ENCODE results near the gene ODC1. TPM values are rescaled to one million over a fixed set of nuclear protein-coding genes. Genes with fewer than 3 reads are reported as not detected.
"Not testable (repeated sequence)": the region's sequence is repeated elsewhere in the genome, so short reads cannot be mapped to it uniquely, and the experiment has no call there.

The ODC1 gene
- polyA plus RNA-seq, 3 donors from 2014 or later, result 31.6 to 62.3 (median 59.0) TPM

GRCh38 chr2:10454505-10454904 is 6.4 kb upstream of the ODC1 start:
- no peaks in the 10 kb centered on the region for H3K9me3 Mint-ChIP-seq
- no peak for DNase-seq
- H3K4me3 Mint-ChIP-seq, result no peak overlapping the region
- H3K27ac Mint-ChIP-seq, result no peak overlapping the region
- peaks cover 0 to 3% (median 0%) of the 10 kb centered on the region in 3 donors for H3K36me3 Mint-ChIP-seq
- H3K4me1 Mint-ChIP-seq, result peaks cover 4 to 5% of the 10 kb centered on the region in 2 donors
- H3K27me3 Mint-ChIP-seq (ENCODE audit: low read depth in 3 of 3), result peaks cover 0 to 6% (median 4%) of the 10 kb centered on the region in 3 donors

- peaks cover 0 to 3% (median 0%) of the 10 kb centered on the region in 3 donors for H3K36me3 Mint-ChIP-seq
- no peaks in the 10 kb centered on the region for H3K9me3 Mint-ChIP-seq
- peaks cover 0 to 8% (median 6%) of the 10 kb centered on the region in 3 donors for H3K27me3 Mint-ChIP-seq (ENCODE audit: low read depth in 3 of 3)
- no peak overlapping the region for H3K27ac Mint-ChIP-seq
- DNase-seq, result no peak
- H3K4me3 Mint-ChIP-seq, result no peak overlapping the region
- H3K4me1 Mint-ChIP-seq, result peaks cover 9 to 10% of the 10 kb centered on the region in 2 donors
Observed at GRCh38 chr2:10453905-10454298, 5.8 kb upstream of the ODC1 start.

DNA sequence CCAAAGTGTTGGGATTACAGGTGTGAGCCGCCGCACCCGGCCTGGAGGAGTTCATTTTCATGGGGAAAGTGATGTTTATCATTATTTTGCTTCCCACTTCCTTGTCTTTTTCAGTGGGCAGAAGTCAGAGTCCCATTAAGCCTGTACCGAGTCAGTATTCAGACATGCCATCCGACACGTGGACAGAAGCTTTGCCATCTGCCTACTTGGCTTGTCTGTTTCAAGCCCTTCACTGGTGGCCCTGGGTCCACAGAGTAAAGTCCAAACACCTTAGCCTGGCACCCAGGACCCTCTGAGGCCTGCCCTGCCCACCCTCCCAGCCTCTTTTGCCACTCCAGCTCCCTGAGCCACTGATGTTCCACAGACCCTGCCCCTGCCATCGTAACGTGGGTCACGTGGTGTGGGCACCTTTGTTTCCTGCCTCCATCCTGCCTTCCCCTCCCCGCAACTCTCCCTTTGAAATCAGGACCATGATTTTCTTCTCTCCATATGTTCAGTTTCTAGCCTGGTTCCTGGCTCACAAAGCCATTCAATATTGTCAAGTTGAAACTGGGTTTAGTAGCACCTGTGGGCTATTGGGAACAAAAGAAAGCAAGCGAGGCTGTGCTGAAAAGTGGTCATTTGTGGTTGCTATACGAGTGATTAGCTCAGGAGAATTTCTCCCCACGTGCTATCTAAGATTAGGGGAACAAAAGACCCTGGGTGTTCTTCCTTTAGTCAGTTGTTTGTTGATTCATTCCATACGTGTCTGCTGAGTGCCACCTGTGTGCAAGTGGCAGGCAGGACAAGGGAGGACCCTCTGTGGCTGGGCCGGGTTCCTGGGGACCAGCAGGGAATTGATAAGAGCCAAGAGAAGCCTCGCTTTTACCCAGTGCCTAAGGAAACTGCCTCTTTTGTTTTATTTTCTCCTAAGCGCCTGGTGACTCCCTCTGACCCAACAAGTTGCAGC is 5.1 kb upstream of the ODC1 start:
- Mint-ChIP-seq H3K27me3 (ENCODE audit: low read depth in 3 of 3) (peaks cover under 1 to 11% (median 3%) of the 10 kb centered on the region in 3 donors), H3K9me3 (no peaks in the 10 kb centered on the region), H3K27ac (peak overlapping the region in 1 of 6 donors; percentile 24), H3K36me3 (peaks cover 0 to 3% (median 0%) of the 10 kb centered on the region in 3 donors), H3K4me3 (no peak overlapping the region), H3K4me1 (peaks cover 9 to 10% of the 10 kb centered on the region in 2 donors)
- no peak for DNase-seq

DNA sequence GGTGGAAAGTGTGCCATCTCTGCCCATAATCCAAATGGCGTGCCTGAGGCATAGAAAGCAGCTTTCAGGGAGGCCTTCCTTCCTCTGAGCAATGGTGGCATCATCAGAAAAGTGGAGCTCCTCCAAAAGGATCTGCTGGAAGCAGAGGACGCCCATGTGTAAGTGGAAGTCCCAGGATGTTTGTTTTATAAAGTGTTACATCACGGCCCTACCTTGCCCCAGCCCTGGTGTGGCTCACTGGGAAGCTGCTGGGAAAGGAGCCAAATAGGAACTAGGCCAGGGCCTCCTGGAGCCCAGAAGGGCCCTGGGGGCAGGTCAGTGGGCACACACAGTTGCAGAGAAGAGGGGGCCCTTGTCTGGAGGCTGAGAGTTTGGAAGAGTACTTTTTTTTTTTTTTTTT is 4.2 kb upstream of the ODC1 start:
- no peak overlapping the region for H3K4me3 Mint-ChIP-seq
- DNase-seq, result no peak
- H3K4me1 Mint-ChIP-seq, result peaks cover 11 to 14% of the 10 kb centered on the region in 2 donors
- peaks cover 2 to 15% (median 7%) of the 10 kb centered on the region in 3 donors for H3K27me3 Mint-ChIP-seq (ENCODE audit: low read depth in 3 of 3)
- H3K27ac Mint-ChIP-seq, result no peak overlapping the region
- no peaks in the 10 kb centered on the region for H3K9me3 Mint-ChIP-seq
- peaks cover 0 to 3% (median 0%) of the 10 kb centered on the region in 3 donors for H3K36me3 Mint-ChIP-seq

- Mint-ChIP-seq H3K27me3 (ENCODE audit: low read depth in 3 of 3) (peaks cover 2 to 18% (median 11%) of the 10 kb centered on the region in 3 donors), H3K27ac (no peak overlapping the region), H3K9me3 (no peaks in the 10 kb centered on the region), H3K4me3 (no peak overlapping the region), H3K4me1 (peaks cover 15 to 18% of the 10 kb centered on the region in 2 donors), H3K36me3 (peaks cover 0 to 3% (median 0%) of the 10 kb centered on the region in 3 donors)
- no peak for DNase-seq
Observed at GRCh38 chr2:10451819-10452218, 3.7 kb upstream of the ODC1 start.

DNA sequence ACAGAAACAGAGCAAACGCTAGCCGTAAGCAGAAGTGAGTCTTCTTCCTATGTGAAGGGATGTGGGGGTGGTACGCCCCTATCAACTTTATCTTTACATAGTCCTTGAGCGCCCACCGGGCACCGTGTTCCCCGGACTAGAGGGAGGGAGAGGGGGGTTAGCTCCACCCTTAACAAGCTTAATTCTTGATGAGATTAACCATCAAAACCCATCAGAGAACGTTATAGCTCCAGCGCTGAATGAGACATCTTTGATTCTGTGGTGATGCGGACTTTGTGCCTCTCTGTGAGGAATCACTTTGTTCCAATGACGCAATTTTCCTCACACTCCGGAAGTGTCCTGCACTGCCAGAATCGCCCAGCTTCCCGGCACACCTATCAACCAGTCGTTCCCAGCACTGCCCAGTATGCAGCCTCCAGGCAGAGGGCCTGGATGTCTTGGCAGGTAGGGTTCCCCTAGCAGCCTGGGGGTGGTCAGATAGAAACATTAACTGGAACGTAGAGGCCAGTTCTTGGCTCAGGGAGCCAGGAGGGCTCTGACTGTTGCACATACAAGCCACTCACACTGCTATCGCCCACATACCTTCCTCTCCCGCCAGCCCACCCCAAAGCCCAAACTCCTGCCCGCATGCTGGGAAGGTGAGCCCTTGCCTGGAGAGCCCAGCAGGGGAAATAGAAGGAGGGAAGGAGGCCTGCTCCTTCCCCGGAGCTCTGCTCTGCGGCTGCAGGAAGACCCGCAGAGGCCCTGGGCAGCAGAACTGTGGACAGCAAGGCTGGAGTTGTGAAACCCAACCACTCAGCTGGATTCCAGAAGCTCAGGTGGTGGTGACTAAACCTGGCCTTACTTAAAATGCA is 1.9 kb upstream of the ODC1 start:
- Mint-ChIP-seq H3K9me3 (no peaks in the 10 kb centered on the region), H3K27me3 (ENCODE audit: low read depth in 3 of 3) (peaks cover 2 to 18% (median 11%) of the 10 kb centered on the region in 3 donors), H3K27ac (peak overlapping the region in 5 of 6 donors; percentile 19 to 85 (median 38)), H3K4me3 (peak overlapping the region; percentile 62 to 80 (median 78)), H3K36me3 (no peaks in the 10 kb centered on the region), H3K4me1 (peaks cover 16 to 22% of the 10 kb centered on the region in 2 donors)
- no peak for DNase-seq

GRCh38 chr2:10449486-10449831 is 1.3 kb upstream of the ODC1 start:
- Mint-ChIP-seq H3K4me1 (peaks cover 16 to 22% of the 10 kb centered on the region in 2 donors), H3K27ac (peak overlapping the region in 5 of 6 donors; percentile 72 to 85 (median 80)), H3K4me3 (peak overlapping the region; percentile 77 to 80 (median 78)), H3K27me3 (ENCODE audit: low read depth in 3 of 3) (peaks cover 2 to 18% (median 11%) of the 10 kb centered on the region in 3 donors), H3K9me3 (no peaks in the 10 kb centered on the region), H3K36me3 (peaks cover 0 to 5% (median 4%) of the 10 kb centered on the region in 3 donors)
- DNase-seq, result no peak

GRCh38 chr2:10448576-10449485 is 704 bp upstream of the ODC1 start:
- H3K36me3 Mint-ChIP-seq, result peaks cover 3 to 11% (median 11%) of the 10 kb centered on the region in 3 donors

GRCh38 chr2:10447300-10447894 is 730 bp downstream of the ODC1 start:
- H3K27me3 Mint-ChIP-seq (ENCODE audit: low read depth in 3 of 3), result peaks cover 2 to 18% (median 11%) of the 10 kb centered on the region in 3 donors
- peaks cover 16 to 22% of the 10 kb centered on the region in 2 donors for H3K4me1 Mint-ChIP-seq
- peak overlapping the region; percentile 79 to 96 (median 85) for H3K4me3 Mint-ChIP-seq
- H3K9me3 Mint-ChIP-seq, result no peaks in the 10 kb centered on the region
- H3K36me3 Mint-ChIP-seq, result peaks cover 11 to 22% (median 17%) of the 10 kb centered on the region in 3 donors
- peak overlapping the region; percentile 81 to 97 (median 91) for H3K27ac Mint-ChIP-seq
- no peak for DNase-seq

More at GRCh38 chr2:10448576-10449485, 704 bp upstream of the ODC1 start:
- DNase-seq, result peak in 2 of 3 donors; percentile 94
- H3K27ac Mint-ChIP-seq, result peak overlapping the region in 5 of 6 donors; percentile 72 to 85 (median 80)
- peaks cover 2 to 18% (median 11%) of the 10 kb centered on the region in 3 donors for H3K27me3 Mint-ChIP-seq (ENCODE audit: low read depth in 3 of 3)
- H3K4me1 Mint-ChIP-seq, result peaks cover 16 to 22% of the 10 kb centered on the region in 2 donors
- H3K9me3 Mint-ChIP-seq, result no peaks in the 10 kb centered on the region
- H3K4me3 Mint-ChIP-seq, result peak overlapping the region; percentile 77 to 80 (median 78)

DNA sequence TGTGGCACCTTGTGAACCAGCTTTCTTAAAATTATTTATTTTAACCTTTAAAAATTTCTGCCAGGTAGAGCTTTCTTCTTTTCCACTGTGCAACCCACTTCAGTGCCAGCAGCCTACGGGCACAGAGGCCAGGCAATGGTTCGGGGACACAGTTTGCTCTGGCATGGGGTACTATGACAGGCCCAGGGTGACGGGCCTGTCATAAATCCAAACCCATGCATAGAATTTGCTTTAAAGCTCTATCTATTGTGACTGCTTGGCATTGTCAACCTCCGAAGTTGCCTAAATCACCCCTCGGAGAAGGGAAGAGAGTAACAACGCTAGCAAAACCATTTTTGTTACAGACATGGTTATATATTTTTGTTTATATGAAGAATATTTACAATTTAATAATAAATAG is 1.5 kb downstream of the ODC1 start:
- H3K27ac Mint-ChIP-seq, result no peak overlapping the region
- peak overlapping the region in 3 of 5 donors; percentile 12 to 48 (median 30) for H3K4me3 Mint-ChIP-seq
- no peak for DNase-seq
- H3K4me1 Mint-ChIP-seq, result peaks cover 16 to 22% of the 10 kb centered on the region in 2 donors
- peaks cover 2 to 18% (median 11%) of the 10 kb centered on the region in 3 donors for H3K27me3 Mint-ChIP-seq (ENCODE audit: low read depth in 3 of 3)
- peaks cover 19 to 29% (median 25%) of the 10 kb centered on the region in 3 donors for H3K36me3 Mint-ChIP-seq
- no peaks in the 10 kb centered on the region for H3K9me3 Mint-ChIP-seq

- no peak overlapping the region for H3K27ac Mint-ChIP-seq
- H3K36me3 Mint-ChIP-seq, result peaks cover 23 to 47% (median 31%) of the 10 kb centered on the region in 3 donors
- DNase-seq, result no peak
- H3K4me1 Mint-ChIP-seq, result peaks cover 12 to 18% of the 10 kb centered on the region in 2 donors
- peaks cover 2 to 18% (median 8%) of the 10 kb centered on the region in 3 donors for H3K27me3 Mint-ChIP-seq (ENCODE audit: low read depth in 3 of 3)
- no peaks in the 10 kb centered on the region for H3K9me3 Mint-ChIP-seq
- no peak overlapping the region for H3K4me3 Mint-ChIP-seq
Observed at GRCh38 chr2:10444463-10444862, 3.7 kb downstream of the ODC1 start.

DNA sequence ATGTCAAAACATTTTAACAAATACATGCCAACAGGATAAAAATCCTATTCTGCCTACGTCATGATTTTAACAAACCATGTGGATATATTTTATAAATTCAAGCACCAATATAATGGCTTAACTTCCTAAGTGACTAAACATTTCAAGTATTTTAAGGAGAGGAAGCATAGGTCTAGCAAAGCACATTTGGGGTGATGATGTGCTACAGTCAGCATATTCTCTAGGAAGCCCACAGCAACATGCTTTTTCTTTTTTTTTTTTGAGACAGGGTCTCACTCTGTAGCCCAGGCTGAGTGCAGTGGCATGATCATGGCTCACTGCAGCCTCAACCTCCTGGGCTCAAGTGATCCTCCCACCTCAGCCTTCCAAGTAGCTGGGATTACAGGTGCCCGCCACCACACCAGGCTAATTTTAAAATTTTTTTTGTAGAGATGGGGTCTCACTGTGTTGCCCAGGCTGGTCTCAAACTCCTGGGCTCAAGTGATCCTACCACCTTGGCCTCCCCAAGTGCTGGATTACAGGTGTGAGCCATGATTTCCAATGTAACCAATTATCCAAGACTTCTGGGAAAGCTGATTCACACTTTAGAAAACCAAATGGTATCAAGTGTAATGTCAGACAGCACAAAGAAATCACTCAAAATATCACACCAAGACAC is 5.5 kb downstream of the ODC1 start:
- H3K4me3 Mint-ChIP-seq; DNase-seq; H3K9me3 Mint-ChIP-seq; H3K27ac Mint-ChIP-seq; H3K27me3 Mint-ChIP-seq (ENCODE audit: low read depth in 3 of 3): not testable (repeated sequence)
- H3K36me3 Mint-ChIP-seq, result peaks cover 23 to 47% (median 31%) of the 10 kb centered on the region in 3 donors
- H3K4me1 Mint-ChIP-seq, result peaks cover 7 to 11% of the 10 kb centered on the region in 2 donors

Measured in immature natural killer cell (primary cell).